Measurements from ENCODE around the gene VEGFD. TPM values are rescaled to one million over a fixed set of nuclear protein-coding genes. Genes with fewer than 3 reads are reported as not detected.

The VEGFD gene
- total RNA-seq, 2 donors from 2014 or later, result 0.68 to 1.4 TPM

GRCh38 chrX:15350329-15350996 is 33.8 kb downstream of the VEGFD start:
- Histone ChIP-seq H3K36me3 (no peaks in the 10 kb centered on the region), H3K27me3 (replicated peaks; ENCODE audit: insufficient read depth) (no peaks in the 10 kb centered on the region), H3K4me3 (no peak overlapping the region), H3K27ac (no peak overlapping the region), H3K9me3 (no peaks in the 10 kb centered on the region), H3K4me1 (replicated peaks) (no peaks in the 10 kb centered on the region)
- intact Hi-C loops (cut with DNase I), result loop anchor here (2.0 kb wide), 1 partner anchor 118 kb away; no protein-coding TSS in a partner anchor
- 86% methylated on average over 7 of the region's 8 CpGs for WGBS
- no peak for DNase-seq (ENCODE audit: low spot score)
- TF ChIP-seq POLR2AphosphoS5 (IDR thresholded peaks at IDR 0.05), result no peak
- TF ChIP-seq, protein P1, sequence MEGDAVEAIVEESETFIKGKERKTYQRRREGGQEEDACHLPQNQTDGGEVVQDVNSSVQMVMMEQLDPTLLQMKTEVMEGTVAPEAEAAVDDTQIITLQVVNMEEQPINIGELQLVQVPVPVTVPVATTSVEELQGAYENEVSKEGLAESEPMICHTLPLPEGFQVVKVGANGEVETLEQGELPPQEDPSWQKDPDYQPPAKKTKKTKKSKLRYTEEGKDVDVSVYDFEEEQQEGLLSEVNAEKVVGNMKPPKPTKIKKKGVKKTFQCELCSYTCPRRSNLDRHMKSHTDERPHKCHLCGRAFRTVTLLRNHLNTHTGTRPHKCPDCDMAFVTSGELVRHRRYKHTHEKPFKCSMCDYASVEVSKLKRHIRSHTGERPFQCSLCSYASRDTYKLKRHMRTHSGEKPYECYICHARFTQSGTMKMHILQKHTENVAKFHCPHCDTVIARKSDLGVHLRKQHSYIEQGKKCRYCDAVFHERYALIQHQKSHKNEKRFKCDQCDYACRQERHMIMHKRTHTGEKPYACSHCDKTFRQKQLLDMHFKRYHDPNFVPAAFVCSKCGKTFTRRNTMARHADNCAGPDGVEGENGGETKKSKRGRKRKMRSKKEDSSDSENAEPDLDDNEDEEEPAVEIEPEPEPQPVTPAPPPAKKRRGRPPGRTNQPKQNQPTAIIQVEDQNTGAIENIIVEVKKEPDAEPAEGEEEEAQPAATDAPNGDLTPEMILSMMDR (IDR thresholded peaks at IDR 0.05), result no peak
- no peak for TF ChIP-seq POLR2A (IDR thresholded peaks at IDR 0.05)

GRCh38 chrX:15349046-15349445 is 35.2 kb downstream of the VEGFD start:
- no peaks in the 10 kb centered on the region for H3K9me3 ChIP-seq
- H3K27me3 ChIP-seq (replicated peaks; ENCODE audit: insufficient read depth), result no peaks in the 10 kb centered on the region
- H3K4me3 ChIP-seq, result no peak overlapping the region
- no peaks in the 10 kb centered on the region for H3K4me1 ChIP-seq (replicated peaks)
- H3K36me3 ChIP-seq, result no peaks in the 10 kb centered on the region
- DNase-seq (ENCODE audit: low spot score), result peak; percentile 63
- no peak for TF ChIP-seq POLR2A (IDR thresholded peaks at IDR 0.05)
- TF ChIP-seq, protein P1 (IDR thresholded peaks at IDR 0.05), result peak in 3 of 4 experiments; percentile 34 to 67 (median 48)
- TF ChIP-seq POLR2AphosphoS5 (IDR thresholded peaks at IDR 0.05), result peak; percentile 34
- 18% methylated on average over 2 of the region's 2 CpGs for WGBS
- intact Hi-C loops (cut with DNase I), result loop anchor here (10.0 kb wide), 1 partner anchor 216 kb away; no protein-coding TSS in a partner anchor
- no peak overlapping the region for H3K27ac ChIP-seq

DNA sequence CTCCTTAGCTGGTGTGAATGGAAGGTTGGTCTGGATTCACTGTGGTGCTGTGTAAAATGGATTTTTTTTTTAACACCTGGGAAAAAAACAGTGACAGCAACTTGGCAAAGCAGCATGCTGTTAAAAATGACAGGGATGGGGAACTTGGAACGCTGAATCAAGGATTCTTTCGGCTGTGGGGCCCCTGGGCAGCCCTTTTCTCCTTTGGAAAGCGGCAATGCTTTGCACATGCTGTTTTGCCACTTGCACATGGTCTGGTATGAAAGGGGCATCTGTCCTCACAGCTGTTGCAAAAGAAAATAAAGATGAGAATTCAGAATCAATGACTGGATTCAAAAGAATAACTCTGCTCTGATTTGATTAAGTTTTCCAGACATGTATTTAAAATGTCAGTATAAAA is 38.2 kb downstream of the VEGFD start:
- Histone ChIP-seq H3K4me1 (replicated peaks) (no peaks in the 10 kb centered on the region), H3K9me3 (no peaks in the 10 kb centered on the region), H3K27ac (no peak overlapping the region), H3K4me3 (no peak overlapping the region), H3K36me3 (no peaks in the 10 kb centered on the region), H3K27me3 (replicated peaks; ENCODE audit: insufficient read depth) (no peaks in the 10 kb centered on the region)
- intact Hi-C loops (cut with DNase I), result loop anchor here (10.0 kb wide), 1 partner anchor 219 kb away; no protein-coding TSS in a partner anchor
- TF ChIP-seq, protein P1 (IDR thresholded peaks at IDR 0.05), result no peak
- TF ChIP-seq POLR2AphosphoS5 (IDR thresholded peaks at IDR 0.05), result no peak
- TF ChIP-seq POLR2A (IDR thresholded peaks at IDR 0.05), result no peak
- no peak for DNase-seq (ENCODE audit: low spot score)
- 75% methylated on average over 3 of the region's 3 CpGs for WGBS

GRCh38 chrX:15344106-15344505 is 40.1 kb downstream of the VEGFD start:
- intact Hi-C loops (cut with DNase I), result loop anchor here (10.0 kb wide), 1 partner anchor 221 kb away; no protein-coding TSS in a partner anchor
- H3K27ac ChIP-seq, result no peak overlapping the region

More at GRCh38 chrX:15344106-15344505, 40.1 kb downstream of the VEGFD start:
- Histone ChIP-seq H3K27me3 (replicated peaks; ENCODE audit: insufficient read depth) (no peaks in the 10 kb centered on the region), H3K9me3 (no peaks in the 10 kb centered on the region), H3K4me1 (replicated peaks) (no peaks in the 10 kb centered on the region), H3K36me3 (no peaks in the 10 kb centered on the region), H3K4me3 (no peak overlapping the region)
- TF ChIP-seq, protein P1 (IDR thresholded peaks at IDR 0.05), result no peak
- TF ChIP-seq POLR2AphosphoS5 (IDR thresholded peaks at IDR 0.05) (no peak), POLR2A (IDR thresholded peaks at IDR 0.05) (no peak)
- no peak for DNase-seq (ENCODE audit: low spot score)

All from prostate gland (tissue), 2 donors.